A549 treated with RU486 at 1 μM for 4 hours (cell line): ENCODE data around the gene CLEC7A. TPM values are rescaled to one million over a fixed set of nuclear protein-coding genes. Genes with fewer than 3 reads are reported as not detected.

Source experiments
- total RNA-seq: library from RNA; stranded (reverse); fragments of 200-300 nt; extraction: Qiagen RNA extraction; gene quantifications from 5 replicates; pipeline ENCODE4 v1.2.3, GENCODE V29; 2022; ENCODE audit warnings: low read depth

CLEC7A gene
- total RNA-seq = not detected in 5 replicates

GRCh38 chr12:10130042-10130441, at the start of gene CLEC7A:
Gene CLEC7A, minus strand, starts transcription at chr12:10130199. Its CDS starts 117 bp downstream, at chr12:10130082.

GRCh38 chr12:10178821-10179220, 48.8 kb upstream of the CLEC7A start, which contains the start of gene TMEM52B:
Gene TMEM52B, plus strand, starts transcription at chr12:10179032. Its CDS starts 543 bp downstream, at chr12:10179575.

GRCh38 chr12:10171973-10172728, 42.2 kb upstream of the CLEC7A start, which contains the start of gene OLR1:
Gene OLR1, minus strand, starts transcription at chr12:10172132. Its CDS starts 55 bp downstream, at chr12:10172077.

DNA sequence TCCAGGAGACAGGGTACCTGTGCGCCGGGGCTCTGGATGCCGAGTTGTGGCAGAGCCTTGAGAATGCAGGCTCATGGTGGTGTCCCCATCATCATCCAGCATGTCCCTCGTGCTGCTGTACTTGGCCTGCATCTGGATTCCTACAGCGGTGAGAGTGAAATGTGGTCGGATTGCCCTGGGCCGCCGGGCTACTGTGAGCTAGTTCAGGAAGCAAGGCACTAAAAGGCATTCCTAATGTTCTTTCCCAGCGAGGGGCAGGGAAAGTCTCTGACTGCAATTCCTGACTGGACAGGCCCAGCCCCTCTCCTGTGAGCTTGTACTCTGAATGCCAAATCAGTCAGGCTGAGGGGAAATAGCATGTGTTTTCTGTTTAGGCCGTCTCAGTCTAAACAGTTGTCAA, 31.2 kb downstream of the CLEC7A start, which contains the start of gene CLEC1A:
Gene CLEC1A (minus strand): TSS at position 195 of the 400 bp plus-strand sequence. CDS start 63 bp downstream, at position 132.

Other genes with a start within 250 kb of the CLEC7A start
- gene KLRF2, start 248.7 kb downstream of the CLEC7A start, total RNA-seq = not detected in 5 replicates
- gene CLEC2A, start 197.8 kb downstream of the CLEC7A start, total RNA-seq = not detected in 5 replicates
- not detected in 5 replicates for gene CLEC12A, start 158.8 kb downstream of the CLEC7A start, total RNA-seq
- not detected in 5 replicates for gene CLEC1B, start 131.1 kb downstream of the CLEC7A start, total RNA-seq
- gene CLEC12B, start 119.6 kb downstream of the CLEC7A start, total RNA-seq = not detected in 5 replicates
- gene CLEC9A, start 99.5 kb downstream of the CLEC7A start, total RNA-seq = not detected in 5 replicates
- gene CLEC1A, start 31.2 kb downstream of the CLEC7A start, total RNA-seq = not detected in 5 replicates
- 1.0 to 2.1 TPM (median 1.2 TPM) in 5 replicates for gene OLR1, start 41.9 kb upstream of the CLEC7A start, total RNA-seq
- 0.05 to 0.18 TPM (median 0.13 TPM) in 4 of 5 replicates, not detected in the other for gene TMEM52B, start 48.8 kb upstream of the CLEC7A start, total RNA-seq
- gene GABARAPL1, start 82.7 kb upstream of the CLEC7A start, total RNA-seq = 31.2 to 48.6 TPM (median 43.5 TPM) in 5 replicates
- not detected in 5 replicates for gene KLRD1, start 177.7 kb upstream of the CLEC7A start, total RNA-seq